GM13976 (cell line): ENCODE measurements around the gene SLC35D3.
"Not testable (repeated sequence)": the region's sequence is repeated elsewhere in the genome, so short reads cannot be mapped to it uniquely, and the experiment has no call there.

Experiments used
- DNase-seq: peaks from one replicate; pipeline ENCODE4 v3.0.0; 2012; ENCODE audit warnings: low spot score
- CTCF ChIP-seq: IDR thresholded peaks from 2 replicates; pipeline ENCODE4 v1.5.1; 2012; ENCODE audit warnings: borderline replicate concordance, mild to moderate bottlenecking; ENCODE audit not compliant: insufficient read depth; ENCODE audit errors: extremely low read depth, missing control alignments, control extremely low read depth
- in situ Hi-C: fragments of 300-500 bp; cut with MboI; formaldehyde crosslinking; loops from one replicate; pipeline ENCODE4 v1.12.0; 2022; ENCODE audit warnings: low sequenced_read_pairs, mixed read lengths, inconsistent platforms; ENCODE audit not compliant: unreplicated experiment

SLC35D3 gene

DNA sequence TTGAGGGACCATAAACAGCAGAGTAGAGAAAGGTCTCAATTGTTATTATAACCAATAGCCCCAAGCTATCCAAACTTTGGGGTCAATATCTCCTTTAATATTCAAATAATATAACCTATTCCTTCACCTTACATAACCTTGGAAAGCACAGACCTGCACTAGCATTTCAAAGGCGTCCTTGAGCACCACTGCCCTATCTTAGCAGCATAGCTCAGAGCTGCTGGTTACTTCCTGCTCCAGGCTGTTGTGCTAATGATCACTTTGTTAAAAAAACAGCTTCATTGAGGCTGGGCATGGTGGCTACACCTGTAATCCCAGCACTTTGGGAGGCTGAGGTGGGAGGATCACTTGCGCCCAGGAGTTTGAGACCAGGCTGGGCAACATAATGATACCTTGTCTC, 10.5 kb downstream of the SLC35D3 start:
- TF ChIP-seq CTCF, result no peak
- in situ Hi-C loops, result no loop called here
- DNase-seq, result no peak

DNA sequence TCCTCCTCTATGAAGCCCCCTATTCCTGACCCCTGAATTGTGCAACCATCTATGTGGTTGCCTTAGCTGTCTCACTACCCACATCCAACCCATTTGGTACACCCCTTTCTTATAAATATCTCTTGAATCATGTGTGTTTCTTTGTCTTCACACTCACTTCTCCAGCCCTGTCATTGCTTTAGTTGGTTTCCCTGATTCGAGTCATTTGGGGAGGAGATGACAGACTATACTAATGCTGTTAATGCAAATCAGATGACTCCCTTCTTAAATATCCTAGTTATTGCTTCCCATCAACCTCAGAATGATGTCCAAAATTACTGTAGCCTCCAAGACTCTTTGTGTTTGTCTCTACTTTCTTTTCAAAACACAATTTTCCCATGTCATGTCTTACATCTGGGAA, 23.0 kb downstream of the SLC35D3 start:
- in situ Hi-C loops, result no loop called here
- no peak for TF ChIP-seq CTCF

GRCh38 chr6:136945711-136946121, 23.6 kb downstream of the SLC35D3 start:
- in situ Hi-C loops, result no loop called here
- no peak for TF ChIP-seq CTCF
- DNase-seq, result no peak

More for the DNA sequence above, 23.0 kb downstream of the SLC35D3 start:
- DNase-seq, result no peak

DNA sequence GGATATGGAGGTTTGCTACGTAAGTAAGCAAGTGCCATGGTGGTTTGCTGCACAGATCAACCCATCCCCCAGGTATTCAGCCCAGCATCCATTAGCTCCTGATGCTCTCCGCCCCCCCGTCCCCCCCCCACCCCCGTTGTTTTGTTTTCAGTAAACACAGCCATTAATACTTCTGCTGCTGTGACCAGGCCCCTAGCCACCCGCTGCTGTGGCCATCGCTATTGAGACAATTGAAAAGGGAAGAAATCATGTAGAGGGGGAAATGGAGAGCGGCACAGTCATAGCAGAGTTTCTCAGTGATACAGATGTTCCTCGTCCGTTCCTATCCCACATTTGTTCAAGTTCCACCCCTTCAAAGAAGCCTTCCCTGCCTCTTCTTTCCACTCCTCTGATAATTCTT, 24.9 kb downstream of the SLC35D3 start:
- in situ Hi-C loops, result no loop called here
- TF ChIP-seq CTCF, result no peak
- no peak for DNase-seq

- in situ Hi-C loops, DNase-seq: not testable (repeated sequence)
These were observed 27.9 kb downstream of the SLC35D3 start for GRCh38 chr6:136949957-136950356.

DNA sequence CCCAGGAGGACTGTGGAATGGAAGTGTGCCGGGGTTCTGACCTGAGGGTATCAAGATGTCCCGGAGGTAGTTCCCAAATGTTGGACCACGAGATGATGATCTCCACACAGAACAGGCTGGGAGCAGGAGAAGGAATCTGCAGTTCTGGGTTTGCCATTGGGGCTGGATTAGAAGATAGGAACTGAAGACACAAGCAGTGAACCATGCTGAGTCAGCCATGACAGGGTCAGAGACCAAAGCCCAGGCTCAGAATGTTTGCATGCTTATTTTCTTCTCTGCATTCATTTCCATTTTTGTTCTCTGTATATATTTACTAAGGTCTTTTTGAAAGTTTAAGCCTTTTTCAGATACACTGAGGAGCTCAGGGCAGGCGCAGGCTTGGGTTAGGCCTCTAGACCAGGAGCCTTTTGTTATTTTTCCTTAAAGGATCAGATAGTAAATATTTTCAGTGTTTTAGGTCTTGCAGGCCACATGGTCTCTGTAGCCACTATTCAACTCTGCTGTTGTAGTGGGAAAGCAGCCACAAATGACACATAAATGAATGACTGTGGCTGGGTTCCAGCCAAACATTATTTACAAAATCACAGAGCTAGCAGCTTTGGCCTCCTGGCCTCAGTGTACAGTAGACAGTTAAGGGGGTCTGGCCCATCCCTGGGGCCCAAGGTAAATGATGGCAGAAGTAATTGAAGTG, 28.5 kb downstream of the SLC35D3 start:
- no peak for DNase-seq
- no peak for TF ChIP-seq CTCF
- in situ Hi-C loops, result no loop called here

DNA sequence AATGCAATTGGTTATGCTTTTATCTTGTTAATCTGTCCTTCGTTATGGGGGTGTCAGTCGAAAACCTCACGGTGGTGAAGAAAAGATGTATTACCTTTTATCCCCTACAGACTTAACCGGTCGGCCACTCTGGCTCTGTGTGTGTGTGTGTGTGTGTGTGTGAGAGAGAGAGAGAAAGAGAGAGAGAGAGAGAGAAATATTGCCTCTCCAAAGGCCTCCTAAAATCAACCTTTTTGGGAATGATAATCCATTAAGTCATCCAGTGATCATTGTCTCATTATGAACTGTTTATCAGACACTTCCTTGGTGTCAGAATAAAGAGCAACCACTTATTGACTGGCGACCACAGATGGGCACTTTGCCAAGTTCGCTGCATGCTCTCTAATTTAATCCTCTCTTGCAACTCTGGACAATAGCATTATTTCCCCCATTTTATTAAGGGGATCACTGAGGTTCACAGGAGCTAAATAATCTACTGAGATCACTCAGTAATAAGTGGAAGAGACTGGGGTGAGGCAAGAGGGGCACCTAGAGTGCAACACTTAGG, 30.7 kb downstream of the SLC35D3 start:
- no peak for DNase-seq
- in situ Hi-C loops, result no loop called here

More for the DNA sequence above, 30.7 kb downstream of the SLC35D3 start:
- no peak for TF ChIP-seq CTCF
